GM21390 (cell line): Measurements from ENCODE around the gene ABCA1.
"Not testable (repeated sequence)": the region's sequence is repeated elsewhere in the genome, so short reads cannot be mapped to it uniquely, and the experiment has no call there.

Experiments used
- ATAC-seq: cut with Tn5 transposase; IDR thresholded peaks from one replicate; pipeline ENCODE4 v1.9.1; 2021; ENCODE audit not compliant: unreplicated experiment

Gene ABCA1

DNA sequence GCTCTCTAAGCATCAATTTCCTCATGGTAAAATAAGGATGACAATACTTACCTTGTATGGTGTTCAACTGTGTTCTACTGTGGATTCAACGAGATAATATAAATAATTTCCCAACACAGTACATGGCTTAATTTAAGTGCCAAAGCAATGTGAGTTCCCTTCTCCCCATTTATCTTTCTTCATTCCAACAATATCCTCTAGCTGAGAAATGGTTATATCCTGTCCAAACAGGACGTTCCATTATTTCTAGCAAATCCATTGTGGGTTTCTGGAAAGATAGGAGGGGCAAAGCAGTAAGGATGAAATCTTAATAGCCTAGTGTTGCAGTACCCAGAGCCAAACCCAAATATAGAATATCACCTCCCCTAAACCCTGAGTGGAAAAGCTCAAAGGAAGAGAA, 22.0 kb downstream of the ABCA1 start:
- ATAC-seq = no peak

DNA sequence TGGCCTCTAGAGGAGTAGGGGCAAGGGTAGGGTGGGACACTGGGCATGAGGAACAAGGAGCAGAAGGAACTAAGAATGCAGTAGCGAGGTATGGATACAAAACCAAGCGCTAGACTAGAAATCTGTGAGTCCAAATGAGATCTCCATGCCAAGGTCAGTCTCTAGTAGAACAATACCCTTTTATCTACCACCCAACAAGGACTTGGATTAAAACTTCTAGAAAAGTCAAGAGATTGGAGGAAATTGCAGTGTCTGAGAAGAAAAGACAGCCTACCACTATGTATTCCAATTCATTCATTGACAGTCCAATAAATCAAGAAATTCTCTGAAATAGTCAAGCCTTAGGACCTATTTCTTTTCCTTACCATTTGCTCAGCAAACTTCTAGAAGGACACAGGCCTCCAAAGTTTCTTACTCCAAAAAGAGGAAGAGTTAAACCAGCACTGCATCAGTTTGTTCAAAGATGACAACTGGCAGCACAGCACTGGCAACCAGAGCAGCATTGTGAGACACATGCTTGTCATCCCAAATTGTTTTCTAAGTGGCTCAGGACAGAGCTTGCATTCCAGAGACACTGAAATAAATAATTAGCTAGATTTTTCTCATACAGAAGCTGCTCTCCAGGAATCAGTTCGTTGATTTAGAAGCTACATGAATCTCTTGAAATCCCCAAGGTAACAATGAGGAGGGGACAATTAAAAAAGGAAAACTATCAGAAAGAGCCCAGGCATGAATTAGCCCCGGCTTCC, 22.6 kb downstream of the ABCA1 start:
- ATAC-seq = no peak

- no peak for ATAC-seq
These were observed 24.3 kb downstream of the ABCA1 start for GRCh38 chr9:104903609-104904008.

DNA sequence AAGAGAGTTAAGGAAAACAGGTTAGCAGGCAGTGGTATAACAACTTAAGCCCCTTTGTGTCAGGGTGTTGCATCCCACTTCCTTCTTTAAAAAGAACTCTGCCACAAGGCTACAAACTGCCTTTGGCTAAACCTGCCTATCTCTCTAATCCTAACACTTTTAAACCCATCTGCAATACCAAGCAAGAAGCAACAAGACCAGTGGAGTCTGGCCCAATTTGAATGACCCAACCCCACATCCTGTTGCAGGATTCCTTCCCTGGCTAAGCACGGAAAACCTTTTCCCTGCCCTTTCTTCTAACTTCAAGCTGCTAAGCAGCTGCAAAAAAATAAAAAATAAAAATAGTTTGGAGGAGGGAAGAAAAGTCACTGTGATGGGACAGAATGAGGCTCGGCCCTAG, 27.1 kb downstream of the ABCA1 start:
- no peak for ATAC-seq

DNA sequence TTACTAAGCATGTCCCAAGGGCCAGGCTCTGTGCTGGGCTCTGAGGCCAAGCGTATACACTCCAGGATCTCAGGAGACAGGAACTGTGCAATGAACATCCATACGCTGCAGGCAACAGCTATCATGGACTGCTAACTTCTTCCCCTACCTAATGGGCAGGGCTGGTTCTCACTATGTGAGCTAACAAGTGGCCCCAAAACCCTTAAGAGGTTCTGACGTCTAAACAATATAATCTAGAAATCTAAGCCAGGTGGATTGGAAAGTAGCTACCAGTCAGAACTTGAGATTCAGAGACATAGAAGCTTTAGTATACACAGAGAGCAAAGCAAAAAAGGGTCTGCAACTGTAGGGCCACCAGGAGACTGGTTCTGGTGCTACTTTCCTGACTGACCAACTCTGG, 27.6 kb downstream of the ABCA1 start:
- ATAC-seq = no peak

DNA sequence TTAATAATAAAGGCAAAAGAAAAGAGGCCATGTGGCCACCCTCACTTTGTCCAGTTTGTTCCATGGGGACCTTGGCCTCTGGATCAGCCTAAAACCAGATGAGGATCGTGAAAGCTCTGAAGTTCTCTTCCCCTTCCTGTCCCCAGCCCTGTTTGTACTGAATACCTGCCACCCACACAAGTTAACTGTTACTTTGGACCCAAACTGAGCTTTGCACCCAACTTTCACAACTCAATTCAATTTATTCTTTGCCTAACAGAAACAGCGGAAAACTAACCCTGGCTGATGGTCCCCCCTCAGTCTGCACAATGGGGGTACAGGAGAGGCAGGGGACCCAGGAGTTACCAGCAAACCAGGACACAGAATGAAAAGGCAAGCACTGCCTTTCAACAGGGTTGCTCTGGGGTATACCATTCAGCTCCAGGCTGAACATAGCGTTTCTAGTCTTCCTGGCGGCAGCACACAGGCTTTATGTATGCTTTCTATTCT, 28.2 kb downstream of the ABCA1 start:
- no peak for ATAC-seq

DNA sequence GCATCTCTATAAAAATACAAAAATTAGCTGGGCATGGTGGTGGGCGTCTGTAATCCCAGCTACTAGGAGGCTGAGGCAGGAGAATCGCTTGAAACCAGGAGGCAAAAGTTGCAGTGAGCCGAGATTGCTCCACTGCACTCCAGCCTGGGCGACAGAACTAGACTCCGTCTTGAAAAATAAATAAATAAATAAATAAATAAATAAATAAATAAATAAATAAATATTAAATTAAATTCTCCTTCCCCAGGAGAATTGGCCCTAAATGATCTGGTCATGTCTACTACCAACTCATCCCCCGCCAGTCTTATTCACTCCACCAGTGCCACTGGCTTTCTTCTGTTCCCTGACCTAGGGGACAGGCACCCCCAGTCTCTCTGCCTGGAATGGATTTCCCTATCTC, 29.6 kb downstream of the ABCA1 start:
- not testable (repeated sequence) for ATAC-seq

DNA sequence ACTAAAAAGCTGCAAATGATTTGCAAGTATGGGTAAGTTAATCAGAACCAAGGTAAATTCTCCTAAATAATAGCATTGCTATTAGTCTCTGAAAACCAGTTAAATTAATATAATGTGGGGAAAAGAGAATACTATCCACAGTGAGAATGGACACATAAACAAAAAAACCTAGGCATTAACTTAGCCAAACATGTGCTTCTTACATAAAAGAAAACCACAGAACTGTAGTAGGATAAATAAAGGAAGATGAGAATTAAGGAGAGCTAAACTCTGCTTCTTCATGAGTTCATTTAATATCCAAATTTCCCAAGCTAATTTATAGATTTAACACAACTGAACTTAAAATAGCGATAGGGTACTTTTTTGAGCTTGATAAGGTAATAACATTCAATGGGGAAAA, 31.8 kb downstream of the ABCA1 start:
- no peak for ATAC-seq

DNA sequence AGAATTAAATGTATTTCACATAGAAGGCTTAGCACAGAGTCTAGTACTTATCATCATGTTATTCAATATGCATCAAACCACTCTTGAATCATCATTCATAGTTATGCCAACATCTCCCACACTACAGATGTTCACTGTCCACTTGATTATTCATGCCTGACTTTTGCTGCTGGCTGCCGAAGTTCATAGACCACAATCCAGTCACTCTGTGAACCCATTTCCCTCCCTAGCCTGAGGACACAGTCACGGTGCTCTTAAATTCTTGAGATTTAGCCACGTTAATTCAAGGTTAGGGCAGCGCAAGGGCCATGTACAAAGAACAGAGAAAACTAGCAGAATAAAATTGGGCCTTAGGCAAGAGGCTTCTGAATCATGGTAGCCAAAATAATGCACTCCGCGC, 32.4 kb downstream of the ABCA1 start:
- ATAC-seq = no peak

GRCh38 chr9:104892701-104893100, 35.3 kb downstream of the ABCA1 start:
- no peak for ATAC-seq

GRCh38 chr9:104890433-104890770, 37.6 kb downstream of the ABCA1 start:
- no peak for ATAC-seq

- ATAC-seq = no peak
These were observed 41.9 kb downstream of the ABCA1 start for GRCh38 chr9:104885818-104886709.

- no peak for ATAC-seq
These were observed 44.8 kb downstream of the ABCA1 start for GRCh38 chr9:104883169-104883568.

GRCh38 chr9:104882566-104882965, 45.4 kb downstream of the ABCA1 start:
- no peak for ATAC-seq

- ATAC-seq = no peak
These were observed 45.9 kb downstream of the ABCA1 start for GRCh38 chr9:104882086-104882485.

DNA sequence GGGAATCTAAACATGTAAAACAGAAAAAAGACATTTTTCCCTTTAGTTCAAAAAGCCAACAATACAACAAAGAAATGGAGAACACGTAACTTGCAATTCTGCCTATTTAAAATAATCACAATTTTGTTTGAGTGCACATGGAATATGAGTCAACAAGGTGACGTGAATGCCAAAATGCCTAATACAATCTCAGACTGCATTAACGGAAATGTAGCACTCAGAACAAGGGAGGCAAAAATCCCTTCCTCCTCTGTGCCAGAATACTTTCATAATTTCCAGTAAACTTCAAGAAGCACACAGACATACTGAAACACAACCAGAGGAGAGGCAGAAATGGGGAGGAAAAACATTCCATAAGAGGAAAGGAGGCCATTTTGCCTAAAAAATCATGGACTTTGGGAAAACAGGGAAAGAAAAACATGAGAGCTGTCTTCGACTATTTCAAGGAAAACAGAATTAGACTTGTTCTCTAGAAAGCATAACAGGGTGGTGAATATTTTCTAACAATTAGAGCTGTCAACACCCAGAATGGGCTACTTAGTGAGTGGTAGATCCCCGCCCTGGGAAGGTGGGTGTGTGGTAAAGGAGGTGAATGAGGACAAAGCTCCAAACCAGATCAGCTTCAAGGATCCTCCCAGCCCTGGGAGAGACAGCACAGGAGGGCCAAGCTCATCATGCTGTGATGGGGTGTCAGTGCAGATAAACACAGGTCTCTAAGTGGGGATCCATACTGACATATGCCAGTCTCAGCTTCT, 48.2 kb downstream of the ABCA1 start:
- no peak for ATAC-seq

DNA sequence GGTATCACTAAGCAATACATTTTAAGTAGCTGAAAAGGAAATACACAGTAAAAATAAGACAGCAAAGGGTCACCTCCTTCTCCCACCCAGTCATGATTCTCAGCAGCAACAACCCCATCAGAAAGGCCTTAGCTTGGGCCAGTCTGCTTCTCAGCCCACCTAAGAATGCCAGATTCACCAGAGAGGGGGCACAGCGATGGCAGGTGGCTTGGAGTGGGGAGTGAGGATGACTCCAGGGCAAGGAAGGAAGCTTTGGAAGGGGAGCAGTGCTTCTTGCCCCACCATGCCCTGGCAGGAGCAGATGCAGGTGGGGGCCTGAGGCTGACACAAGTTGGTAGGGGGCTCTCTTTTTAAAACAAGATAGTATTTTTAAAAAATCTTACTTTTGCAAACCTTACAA, 51.4 kb downstream of the ABCA1 start:
- ATAC-seq = no peak

GRCh38 chr9:104875897-104876296, 52.1 kb downstream of the ABCA1 start:
- no peak for ATAC-seq

- no peak for ATAC-seq
These were observed 52.6 kb downstream of the ABCA1 start for GRCh38 chr9:104875320-104875719.

- no peak for ATAC-seq
These were observed 54.5 kb downstream of the ABCA1 start for GRCh38 chr9:104873489-104873850.

DNA sequence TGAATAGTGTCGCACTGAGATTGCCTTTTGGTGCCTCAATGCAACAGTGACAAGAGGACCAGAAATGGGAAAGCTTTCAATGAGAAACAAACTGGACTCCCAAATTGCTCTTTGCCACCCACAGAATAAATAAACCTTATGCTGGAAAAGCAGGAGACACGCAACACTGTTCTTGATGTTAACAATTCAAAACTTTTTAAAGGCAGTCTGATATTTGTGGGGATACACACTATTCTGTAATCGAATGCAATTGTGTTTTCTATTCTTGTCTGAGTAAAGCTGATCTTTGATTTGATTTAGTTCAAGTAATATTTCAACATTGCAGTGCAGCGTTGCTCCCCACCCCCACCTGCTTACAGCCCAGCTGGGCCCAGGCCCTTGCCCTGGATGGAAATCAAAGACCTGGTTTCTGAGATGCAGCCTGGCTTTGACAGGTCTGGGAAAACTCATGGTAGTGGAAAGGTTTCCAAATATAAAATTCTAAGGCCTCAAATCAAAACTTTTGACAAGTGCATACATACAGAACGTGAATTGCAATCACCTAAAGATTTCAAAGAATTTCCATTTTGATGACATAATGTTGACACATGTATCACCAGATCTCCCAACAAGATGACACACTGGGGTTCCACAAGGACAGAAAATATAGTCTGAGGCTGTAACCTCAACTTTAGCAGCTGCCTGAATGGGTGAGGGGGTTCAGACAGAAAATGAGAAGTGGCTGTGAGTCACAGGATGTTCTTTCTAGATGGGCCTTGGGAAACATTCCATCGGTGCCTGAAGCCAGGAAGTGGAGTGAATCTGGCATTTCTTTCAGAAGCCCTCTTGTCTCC, 55.1 kb downstream of the ABCA1 start:
- no peak for ATAC-seq
